Neuronal stem cell (in vitro differentiated cells): ENCODE measurements around the gene NUP93.

Experiments
- DNase-seq: peaks from one replicate; pipeline ENCODE4 v3.0.0-alpha.2; 2013; ENCODE audit warnings: low spot score
- H2AFZ ChIP-seq: one replicate; pipeline ENCODE4 v1.6.1; 2013; ENCODE audit warnings: mild to moderate bottlenecking, low read length, inconsistent platforms
- H2AK5ac ChIP-seq: 2 replicates; pipeline ENCODE4 v1.6.1; 2013; ENCODE audit warnings: low read depth, mild to moderate bottlenecking, inconsistent platforms, low read length, moderate library complexity, mixed read lengths
- H2BK120ac ChIP-seq: 2 replicates; pipeline ENCODE4 v1.6.1; 2013; ENCODE audit warnings: low read depth, mild to moderate bottlenecking, inconsistent platforms, low read length, moderate library complexity, mixed read lengths
- H2BK12ac ChIP-seq: one replicate; pipeline ENCODE4 v1.6.1; 2013; ENCODE audit warnings: low read length, inconsistent platforms
- H2BK15ac ChIP-seq: 2 replicates; pipeline ENCODE4 v1.6.1; 2013; ENCODE audit warnings: mild to moderate bottlenecking, low read length, inconsistent platforms, mixed read lengths
- H2BK5ac ChIP-seq: one replicate; pipeline ENCODE4 v1.6.1; 2013; ENCODE audit warnings: inconsistent platforms, mild to moderate bottlenecking, low read length, moderate library complexity
- H3K14ac ChIP-seq: one replicate; pipeline ENCODE4 v1.6.1; 2013; ENCODE audit warnings: low read length, inconsistent platforms
- H3K18ac ChIP-seq: 2 replicates; pipeline ENCODE4 v1.6.1; 2013; ENCODE audit warnings: low read length, inconsistent platforms
- H3K23ac ChIP-seq: 2 replicates; pipeline ENCODE4 v1.6.1; 2013; ENCODE audit warnings: low read depth, mild to moderate bottlenecking, mixed read lengths, low read length, inconsistent platforms; ENCODE audit not compliant: poor library complexity
- H3K27ac ChIP-seq: replicated peaks from 3 replicates; pipeline ENCODE4 v1.5.1; 2013; ENCODE audit warnings: low read length, inconsistent platforms
- H3K27me3 ChIP-seq, 3 experiments: 2 replicates each; pipeline ENCODE4 v1.6.1; 2013; ENCODE audit warnings: low read length in 3 of 3, mild to moderate bottlenecking in 2 of 3, inconsistent platforms in 1 of 3, low read depth in 1 of 3, mixed read lengths in 1 of 3, moderate library complexity in 1 of 3; ENCODE audit not compliant: control insufficient read depth in 3 of 3, insufficient read depth in 3 of 3
- H3K36me3 ChIP-seq, 2 donors: replicated peaks in 1 of 2; 2 replicates each; pipeline ENCODE4 v1.6.1; 2013; ENCODE audit warnings: low read length in 2 of 2; ENCODE audit not compliant: control insufficient read depth in 2 of 2, insufficient read depth in 2 of 2
- H3K4ac ChIP-seq: 2 replicates; pipeline ENCODE4 v1.6.1; 2013; ENCODE audit warnings: inconsistent platforms, mild to moderate bottlenecking, low read length, moderate library complexity
- H3K4me1 ChIP-seq, 2 donors: 1 replicate in 1 of 2; 2 replicates in 1 of 2; pipeline ENCODE4 v1.6.1; 2013; ENCODE audit warnings: low read length in 2 of 2, low read depth in 1 of 2; ENCODE audit not compliant: control insufficient read depth in 2 of 2, insufficient read depth in 1 of 2
- H3K4me2 ChIP-seq: one replicate; pipeline ENCODE4 v1.6.1; 2013; ENCODE audit warnings: mild to moderate bottlenecking, low read length, inconsistent platforms; ENCODE audit not compliant: insufficient read depth, poor library complexity, severe bottlenecking
- H3K4me3 ChIP-seq, 2 donors: 2 replicates each; pipeline ENCODE4 v1.5.1; 2013; ENCODE audit warnings: low read length in 2 of 2, mild to moderate bottlenecking in 2 of 2, inconsistent platforms in 1 of 2, moderate library complexity in 1 of 2
- H3K79me1 ChIP-seq: one replicate; pipeline ENCODE4 v1.6.1; 2013; ENCODE audit warnings: low read depth, mild to moderate bottlenecking, inconsistent platforms, low read length, moderate library complexity
- H3K9ac ChIP-seq: one replicate; pipeline ENCODE4 v1.6.1; 2013; ENCODE audit warnings: mild to moderate bottlenecking, low read depth, low read length, inconsistent platforms; ENCODE audit not compliant: poor library complexity
- H3K9me3 ChIP-seq, 2 donors: replicated peaks in 1 of 2; 2 replicates each; pipeline versions ENCODE3 to v1.6.1; 2013; ENCODE audit warnings: low read length in 2 of 2, mild to moderate bottlenecking in 2 of 2, inconsistent platforms in 1 of 2, low read depth in 1 of 2, mixed read lengths in 1 of 2, moderate library complexity in 1 of 2; ENCODE audit not compliant: control insufficient read depth in 2 of 2, insufficient read depth in 1 of 2
- H4K8ac ChIP-seq: one replicate; pipeline ENCODE4 v1.6.1; 2013; ENCODE audit warnings: low read depth, mild to moderate bottlenecking, inconsistent platforms, low read length, moderate library complexity
- H4K91ac ChIP-seq: one replicate; pipeline ENCODE4 v1.6.1; 2013; ENCODE audit warnings: low read length, low read depth, mild to moderate bottlenecking, inconsistent platforms; ENCODE audit not compliant: poor library complexity
- WGBS, 2 donors: extraction: QIAGEN DNeasy Blood & Tissue Kit; methylation state at CpG; one replicate each; pipeline ENCODE4 v1.1.7; 2013; ENCODE audit warnings: missing lambda C conversion rate in 2 of 2, mixed read lengths in 1 of 2; ENCODE audit not compliant: insufficient read length in 2 of 2, insufficient replicate concordance in 1 of 2; ENCODE audit errors: extremely low coverage in 2 of 2; 5-methylcytosine and 5-hydroxymethylcytosine counted together

The NUP93 gene

GRCh38 chr16:56828647-56829046 is 98.7 kb downstream of the NUP93 start:
- no peak for DNase-seq
- WGBS, 2 donors: no CpG with 5 or more reads among the region's 1 CpG

GRCh38 chr16:56830669-56831068 is 100.7 kb downstream of the NUP93 start:
- no CpG with 5 or more reads among the region's 2 CpGs for WGBS, 2 donors
- Histone ChIP-seq H4K8ac (no peak overlapping the region), H3K27ac (no peak overlapping the region)

More at GRCh38 chr16:56828647-56829046, 98.7 kb downstream of the NUP93 start:
- Histone ChIP-seq H3K27ac (no peak overlapping the region), H3K4me3 (no peak overlapping the region), H3K4me1 (peaks cover 3 to 9% of the 10 kb centered on the region in 2 donors), H3K9ac (no peak overlapping the region), H2BK120ac (no peak overlapping the region), H2AFZ (no peak overlapping the region), H3K79me1 (no peaks in the 10 kb centered on the region), H2BK15ac (no peak overlapping the region), H4K91ac (no peak overlapping the region), H4K8ac (no peak overlapping the region), H3K9me3 (no peaks in the 10 kb centered on the region), H3K36me3 (peaks cover 23 to 84% of the 10 kb centered on the region in 2 donors), H2AK5ac (no peak overlapping the region), H3K4ac (no peak overlapping the region), H3K23ac (no peak overlapping the region), H3K4me2 (no peak overlapping the region), H3K27me3 (no peaks in the 10 kb centered on the region), H3K14ac (no peak overlapping the region), H2BK5ac (no peak overlapping the region), H3K18ac (no peak overlapping the region), H2BK12ac (no peak overlapping the region)

GRCh38 chr16:56832768-56833167 is 102.8 kb downstream of the NUP93 start:
- Histone ChIP-seq H2BK15ac (no peak overlapping the region), H3K27me3 (no peaks in the 10 kb centered on the region), H2AFZ (no peak overlapping the region), H3K4me1 (no peaks in the 10 kb centered on the region), H3K9me3 (no peaks in the 10 kb centered on the region), H3K4me2 (no peak overlapping the region), H2AK5ac (no peak overlapping the region), H3K9ac (no peak overlapping the region), H3K23ac (no peak overlapping the region), H3K79me1 (no peaks in the 10 kb centered on the region), H2BK5ac (no peak overlapping the region), H4K8ac (no peak overlapping the region), H3K4me3 (no peak overlapping the region), H3K4ac (no peak overlapping the region), H2BK12ac (no peak overlapping the region), H3K14ac (no peak overlapping the region), H3K18ac (no peak overlapping the region), H4K91ac (no peak overlapping the region), H2BK120ac (no peak overlapping the region), H3K27ac (no peak overlapping the region), H3K36me3 (peaks cover 40 to 90% of the 10 kb centered on the region in 2 donors)
- no peak for DNase-seq

More at GRCh38 chr16:56830669-56831068, 100.7 kb downstream of the NUP93 start:
- Histone ChIP-seq H3K9me3 (no peaks in the 10 kb centered on the region), H3K18ac (no peak overlapping the region), H2BK12ac (no peak overlapping the region), H2BK120ac (no peak overlapping the region), H2BK5ac (no peak overlapping the region), H3K23ac (no peak overlapping the region), H4K91ac (no peak overlapping the region), H3K27me3 (no peaks in the 10 kb centered on the region), H3K79me1 (no peaks in the 10 kb centered on the region), H3K4me2 (no peak overlapping the region), H3K9ac (no peak overlapping the region), H2BK15ac (no peak overlapping the region), H3K14ac (no peak overlapping the region), H2AFZ (no peak overlapping the region), H3K4me3 (no peak overlapping the region), H2AK5ac (no peak overlapping the region), H3K36me3 (peaks cover 32 to 90% of the 10 kb centered on the region in 2 donors), H3K4ac (no peak overlapping the region), H3K4me1 (no peaks in the 10 kb centered on the region)
- DNase-seq: no peak

- H2BK15ac ChIP-seq: no peak overlapping the region
- H3K4ac ChIP-seq: no peak overlapping the region
- H4K91ac ChIP-seq: no peak overlapping the region
- H2AFZ ChIP-seq: no peak overlapping the region
- H3K79me1 ChIP-seq: no peaks in the 10 kb centered on the region
- no peak overlapping the region for H3K9ac ChIP-seq
- H2BK12ac ChIP-seq: no peak overlapping the region
- no peaks in the 10 kb centered on the region for H3K9me3 ChIP-seq
- no peak overlapping the region for H2AK5ac ChIP-seq
- H3K27ac ChIP-seq: no peak overlapping the region
- no peak overlapping the region for H2BK5ac ChIP-seq
- no peak overlapping the region for H3K18ac ChIP-seq
- H3K27me3 ChIP-seq: no peaks in the 10 kb centered on the region
- H4K8ac ChIP-seq: no peak overlapping the region
- H3K4me1 ChIP-seq: no peaks in the 10 kb centered on the region
- H3K4me2 ChIP-seq: no peak overlapping the region
- no CpG with 5 or more reads among the region's 9 CpGs for WGBS, 2 donors
- H3K14ac ChIP-seq: no peak overlapping the region
- H2BK120ac ChIP-seq: no peak overlapping the region
- no peak overlapping the region for H3K23ac ChIP-seq
- DNase-seq: no peak
- H3K36me3 ChIP-seq: peaks cover 42 to 93% of the 10 kb centered on the region in 2 donors
- H3K4me3 ChIP-seq: no peak overlapping the region
These were observed 103.5 kb downstream of the NUP93 start for GRCh38 chr16:56833243-56833970.
